ENCODE results near the gene CSPG5. TPM values are rescaled to one million over a fixed set of nuclear protein-coding genes. Genes with fewer than 3 reads are reported as not detected.

Gene CSPG5
- polyA plus RNA-seq, 1 donor (not counting 4 experiments of a cell fraction or from before 2014, with no cell fraction given), result 0.14 TPM

DNA sequence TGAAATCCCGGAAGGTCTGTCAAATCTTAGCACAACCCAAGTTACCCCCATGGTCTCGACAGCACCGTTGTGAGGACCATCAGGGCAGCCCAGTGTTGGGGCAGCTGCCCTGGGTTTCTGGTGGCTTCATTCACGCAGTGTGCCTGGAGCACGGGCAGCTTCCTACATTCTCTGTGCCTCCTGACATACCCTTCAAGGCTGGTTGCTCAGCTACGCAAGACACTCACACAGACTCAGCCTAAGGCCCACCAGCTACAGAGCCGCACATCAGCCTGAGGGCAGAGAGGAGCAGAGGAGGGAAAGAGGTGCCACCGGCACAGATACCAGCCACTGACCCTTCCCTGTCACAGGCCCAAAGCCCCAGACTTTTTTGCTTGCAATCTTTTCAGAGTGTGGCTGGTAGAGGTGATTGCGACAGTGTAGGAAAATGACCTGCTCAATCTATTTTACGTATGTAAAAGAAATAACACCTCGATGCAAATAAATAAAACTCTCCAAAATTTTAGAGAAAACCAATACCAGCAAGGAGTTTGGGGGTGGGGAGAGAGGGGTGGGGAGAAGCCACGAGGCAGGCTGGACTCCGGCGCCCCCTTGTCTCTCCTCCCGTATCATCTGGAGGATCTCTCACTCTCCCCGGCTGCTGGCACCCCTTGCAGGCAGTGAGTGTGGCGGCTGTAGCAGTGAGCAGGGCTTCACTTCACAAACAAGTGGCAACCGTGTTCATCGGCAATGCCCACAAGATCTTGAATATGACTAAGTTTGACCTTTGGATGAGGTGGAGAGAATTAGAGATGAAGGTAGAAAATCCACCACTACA, 12.7 kb downstream of the CSPG5 start:
- H3K4me3 ChIP-seq (ENCODE audit: control insufficient read depth in 2 of 3, extremely low read depth in 1 of 3, insufficient read depth in 2 of 3, low read depth in 1 of 3, low read length in 3 of 3), result no peak overlapping the region
- FAIRE-seq (no peak), DNase-seq (ENCODE audit: low read depth, low spot score) (no peak)
- H3K27me3 ChIP-seq (ENCODE audit: control insufficient read depth, extremely low read depth, insufficient read depth, low read length), result peaks cover 11% of the 10 kb centered on the region
- no peaks in the 10 kb centered on the region for H3K36me3 ChIP-seq (ENCODE audit: control insufficient read depth in 2 of 2, extremely low read depth in 1 of 2, insufficient read depth in 2 of 2, low read length in 2 of 2)
- no peaks in the 10 kb centered on the region for H3K79me2 ChIP-seq (ENCODE audit: control insufficient read depth, insufficient read depth, low read length)
- no peak overlapping the region for H3K27ac ChIP-seq (ENCODE audit: control insufficient read depth, insufficient read depth, low read length)
- H2AFZ ChIP-seq (ENCODE audit: control insufficient read depth, low read length), result no peak overlapping the region
- no peaks in the 10 kb centered on the region for H3K9me3 ChIP-seq (ENCODE audit: control insufficient read depth, low read depth, low read length)
- dilution Hi-C loops (cut with MboI; ENCODE audit: extremely low pct_ligation_motif_present, low sequenced_read_pairs), result no loop called here
- H3K9ac ChIP-seq (ENCODE audit: control insufficient read depth, extremely low read depth, insufficient read depth, low read length), result no peak overlapping the region
- TF ChIP-seq, protein P1, sequence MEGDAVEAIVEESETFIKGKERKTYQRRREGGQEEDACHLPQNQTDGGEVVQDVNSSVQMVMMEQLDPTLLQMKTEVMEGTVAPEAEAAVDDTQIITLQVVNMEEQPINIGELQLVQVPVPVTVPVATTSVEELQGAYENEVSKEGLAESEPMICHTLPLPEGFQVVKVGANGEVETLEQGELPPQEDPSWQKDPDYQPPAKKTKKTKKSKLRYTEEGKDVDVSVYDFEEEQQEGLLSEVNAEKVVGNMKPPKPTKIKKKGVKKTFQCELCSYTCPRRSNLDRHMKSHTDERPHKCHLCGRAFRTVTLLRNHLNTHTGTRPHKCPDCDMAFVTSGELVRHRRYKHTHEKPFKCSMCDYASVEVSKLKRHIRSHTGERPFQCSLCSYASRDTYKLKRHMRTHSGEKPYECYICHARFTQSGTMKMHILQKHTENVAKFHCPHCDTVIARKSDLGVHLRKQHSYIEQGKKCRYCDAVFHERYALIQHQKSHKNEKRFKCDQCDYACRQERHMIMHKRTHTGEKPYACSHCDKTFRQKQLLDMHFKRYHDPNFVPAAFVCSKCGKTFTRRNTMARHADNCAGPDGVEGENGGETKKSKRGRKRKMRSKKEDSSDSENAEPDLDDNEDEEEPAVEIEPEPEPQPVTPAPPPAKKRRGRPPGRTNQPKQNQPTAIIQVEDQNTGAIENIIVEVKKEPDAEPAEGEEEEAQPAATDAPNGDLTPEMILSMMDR (optimal IDR thresholded peaks at IDR 0.05 in 1 of 3, IDR thresholded peaks at IDR 0.05 in 1 of 3, conservative IDR thresholded peaks at IDR 0.05 in 1 of 3; ENCODE audit: extremely low read depth in 1 of 3, insufficient read depth in 2 of 3, low read length in 3 of 3), result no peak
- no peak for TF ChIP-seq EZH2 (IDR thresholded peaks at IDR 0.05; ENCODE audit: low read length)
- H3K4me1 ChIP-seq (ENCODE audit: control insufficient read depth, extremely low read depth, insufficient read depth, low read length), result no peaks in the 10 kb centered on the region
- H3K4me2 ChIP-seq (ENCODE audit: control insufficient read depth, extremely low read depth, insufficient read depth, low read depth, low read length), result no peak overlapping the region
- H3K9me1 ChIP-seq (ENCODE audit: control insufficient read depth, extremely low read depth, insufficient read depth, low read length), result no peaks in the 10 kb centered on the region
- H4K20me1 ChIP-seq (ENCODE audit: control insufficient read depth, extremely low read depth, insufficient read depth, low read length), result no peaks in the 10 kb centered on the region

DNA sequence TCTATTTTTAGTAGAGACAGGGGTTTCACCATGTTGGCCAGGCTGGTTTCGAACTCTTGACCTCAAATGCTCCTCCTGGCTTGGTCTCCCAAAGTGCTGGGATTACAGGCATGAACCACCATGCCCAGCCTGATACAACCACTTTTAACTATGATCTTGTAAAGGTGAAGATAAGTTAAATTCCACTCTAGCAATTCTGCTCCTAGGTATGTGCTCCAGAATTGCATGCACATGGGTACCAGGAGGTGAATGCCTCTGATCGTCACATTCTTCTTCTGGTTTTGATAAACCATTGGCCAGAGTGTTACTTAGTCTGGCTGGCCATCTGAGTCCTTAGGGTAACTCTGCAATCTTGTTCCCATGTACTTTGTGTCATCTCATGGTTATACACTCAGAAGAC, 22.3 kb downstream of the CSPG5 start:
- Histone ChIP-seq H3K4me1 (ENCODE audit: control insufficient read depth, extremely low read depth, insufficient read depth, low read length) (no peaks in the 10 kb centered on the region), H4K20me1 (ENCODE audit: control insufficient read depth, extremely low read depth, insufficient read depth, low read length) (no peaks in the 10 kb centered on the region), H3K9ac (ENCODE audit: control insufficient read depth, extremely low read depth, insufficient read depth, low read length) (no peak overlapping the region), H3K27me3 (ENCODE audit: control insufficient read depth, extremely low read depth, insufficient read depth, low read length) (no peaks in the 10 kb centered on the region), H3K4me3 (ENCODE audit: control insufficient read depth in 2 of 3, extremely low read depth in 1 of 3, insufficient read depth in 2 of 3, low read depth in 1 of 3, low read length in 3 of 3) (no peak overlapping the region), H3K36me3 (ENCODE audit: control insufficient read depth in 2 of 2, extremely low read depth in 1 of 2, insufficient read depth in 2 of 2, low read length in 2 of 2) (no peaks in the 10 kb centered on the region), H3K4me2 (ENCODE audit: control insufficient read depth, extremely low read depth, insufficient read depth, low read depth, low read length) (no peak overlapping the region), H2AFZ (ENCODE audit: control insufficient read depth, low read length) (no peak overlapping the region), H3K9me3 (ENCODE audit: control insufficient read depth, low read depth, low read length) (peaks cover 2% of the 10 kb centered on the region), H3K79me2 (ENCODE audit: control insufficient read depth, insufficient read depth, low read length) (no peaks in the 10 kb centered on the region), H3K27ac (ENCODE audit: control insufficient read depth, insufficient read depth, low read length) (no peak overlapping the region), H3K9me1 (ENCODE audit: control insufficient read depth, extremely low read depth, insufficient read depth, low read length) (no peaks in the 10 kb centered on the region)
- dilution Hi-C loops (cut with MboI; ENCODE audit: extremely low pct_ligation_motif_present, low sequenced_read_pairs), result no loop called here
- TF ChIP-seq, protein P1 (optimal IDR thresholded peaks at IDR 0.05 in 1 of 3, IDR thresholded peaks at IDR 0.05 in 1 of 3, conservative IDR thresholded peaks at IDR 0.05 in 1 of 3; ENCODE audit: extremely low read depth in 1 of 3, insufficient read depth in 2 of 3, low read length in 3 of 3), result no peak
- TF ChIP-seq EZH2 (IDR thresholded peaks at IDR 0.05; ENCODE audit: low read length), result no peak
- FAIRE-seq (no peak), DNase-seq (ENCODE audit: low read depth, low spot score) (no peak)
